Embryonic facial prominence (tissue), 1 donor: ENCODE results near the gene PDRG1.

ENCODE experiments used
- DNase-seq: peaks from one replicate; pipeline ENCODE4 v3.0.0-alpha.2; 2016; ENCODE audit errors: extremely low spot score

Gene PDRG1

GRCh38 chr20:31951530-31952453 lies at the start of gene PDRG1:
TSS of gene PDRG1 (minus strand) at chr20:31952046. CDS start at chr20:31951961, 85 bp downstream.
- peak; percentile 96 for DNase-seq

DNA sequence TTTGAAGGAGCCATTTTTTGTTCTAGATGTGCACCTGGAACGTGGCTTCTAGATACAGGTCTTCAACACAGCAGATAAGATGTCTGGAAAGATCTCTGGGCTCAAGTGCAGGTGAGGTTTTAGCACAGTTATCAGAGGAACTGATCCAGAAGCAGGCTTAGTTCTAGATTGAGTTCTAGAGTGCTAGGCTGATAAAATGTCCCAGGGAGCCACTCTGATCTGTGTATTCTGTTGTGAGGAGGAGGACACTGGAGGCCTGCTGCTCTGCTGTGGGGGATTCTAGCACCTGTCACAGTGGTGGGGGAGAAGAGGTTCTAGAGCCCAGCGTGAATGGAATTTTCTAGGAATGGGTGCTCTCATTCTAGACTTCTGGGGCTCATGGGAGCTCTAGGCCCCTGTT lies 46.4 kb upstream of the PDRG1 start:
- no peak for DNase-seq

DNA sequence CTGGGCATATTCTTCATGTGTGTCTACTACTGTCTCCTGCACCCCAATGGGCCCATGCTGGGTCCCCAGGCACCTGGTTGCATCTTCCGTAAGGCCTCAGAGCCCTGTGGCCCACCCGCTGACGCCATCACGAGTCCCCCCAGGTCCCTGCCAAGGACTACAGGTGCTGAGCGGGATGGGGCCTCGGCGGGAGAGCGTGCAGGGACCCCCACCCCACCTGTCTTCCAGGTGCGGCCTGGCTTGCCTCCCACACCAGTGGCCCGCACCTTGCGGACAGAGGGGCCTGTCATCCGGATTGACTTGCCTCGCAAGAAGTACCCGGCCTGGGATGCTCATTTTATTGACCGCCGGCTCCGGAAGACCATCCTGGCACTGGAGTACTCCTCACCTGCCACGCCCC lies 45.1 kb upstream of the PDRG1 start:
- no peak for DNase-seq

GRCh38 chr20:31992086-31992485 lies 40.2 kb upstream of the PDRG1 start:
- no peak for DNase-seq

- no peak for DNase-seq
These were observed 39.5 kb upstream of the PDRG1 start for GRCh38 chr20:31991339-31991705.

DNA sequence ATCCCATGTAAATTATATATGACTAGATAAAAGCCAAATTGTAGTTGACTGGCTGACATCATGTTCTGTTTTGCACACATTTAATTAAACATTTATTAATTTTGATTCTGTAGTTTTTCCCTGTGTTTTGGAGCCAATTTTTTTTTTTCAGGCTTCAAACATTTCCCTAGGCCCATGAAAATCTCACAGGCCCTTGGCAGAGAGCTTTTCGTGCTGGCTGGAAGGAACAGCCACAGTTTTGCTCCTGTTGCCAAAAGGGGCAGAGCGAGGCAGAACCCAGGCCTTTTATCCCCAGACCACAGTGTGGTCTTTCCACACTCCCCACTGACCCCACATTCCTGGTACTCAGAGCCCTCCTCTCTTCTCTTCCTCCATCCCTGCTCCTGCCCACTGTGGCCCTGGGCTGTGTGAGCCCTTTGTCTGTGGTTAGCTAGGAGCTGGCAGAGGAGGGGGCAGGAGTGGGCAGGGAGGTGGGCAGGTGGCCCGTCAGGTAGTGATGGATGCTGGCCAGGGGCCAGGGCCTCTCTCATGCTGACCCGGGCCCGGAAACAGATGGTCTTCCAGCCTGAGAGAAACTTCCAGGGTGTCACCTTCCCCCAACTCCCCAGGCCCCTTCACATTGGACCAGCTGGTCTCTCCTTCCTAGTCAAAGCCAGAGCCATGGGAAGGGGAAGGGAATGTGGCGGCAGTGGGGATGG lies 38.9 kb upstream of the PDRG1 start:
- DNase-seq: no peak

- DNase-seq: no peak
These were observed 37.3 kb upstream of the PDRG1 start for GRCh38 chr20:31989030-31989645.

DNA sequence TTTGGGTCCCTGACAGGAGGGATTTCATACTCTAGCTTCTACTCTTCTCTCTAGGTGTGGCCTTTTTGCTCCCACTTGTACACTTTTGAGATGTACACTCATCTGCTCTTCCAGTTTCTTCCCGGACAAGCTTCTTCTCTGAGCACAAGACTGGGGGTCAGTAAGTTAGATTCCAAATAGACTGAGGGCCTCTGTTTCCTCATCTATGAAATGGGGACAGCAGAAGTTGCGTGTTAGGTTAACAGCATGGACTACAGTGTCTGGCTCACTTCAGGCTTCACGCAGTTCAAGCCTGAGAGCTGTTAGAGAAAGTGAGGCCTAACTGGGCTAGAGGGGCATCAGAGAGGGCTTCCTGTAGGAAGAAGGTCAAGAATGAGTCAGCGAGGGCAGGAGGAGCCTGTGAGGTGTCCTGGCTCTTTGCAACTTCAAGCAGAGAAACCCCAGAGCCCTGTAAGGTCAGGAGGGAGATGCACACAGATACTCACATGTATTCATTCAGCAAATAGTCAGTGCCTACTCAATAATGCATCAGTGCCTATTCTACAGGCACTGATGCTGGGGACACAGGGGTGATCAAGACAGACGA lies 36.7 kb upstream of the PDRG1 start:
- no peak for DNase-seq

DNA sequence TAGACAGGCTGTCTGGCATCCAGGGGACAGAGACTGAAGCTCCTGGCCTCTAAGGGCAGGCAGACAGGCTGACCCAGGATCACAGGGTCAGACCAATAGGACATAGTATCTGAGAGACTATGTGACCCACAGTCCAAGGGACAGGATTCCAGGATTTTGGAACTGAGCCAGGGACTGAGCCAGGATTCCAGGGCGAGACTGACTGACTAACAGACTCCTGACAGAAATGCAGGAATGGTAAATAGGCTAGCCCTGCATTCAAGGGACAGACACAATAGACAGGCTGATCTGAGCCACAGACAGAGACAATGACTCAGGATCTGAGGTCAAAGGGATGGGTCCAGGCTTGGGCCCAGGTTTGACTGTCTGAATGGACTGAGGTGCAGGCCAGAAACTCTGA lies 35.9 kb upstream of the PDRG1 start:
- DNase-seq: no peak

DNA sequence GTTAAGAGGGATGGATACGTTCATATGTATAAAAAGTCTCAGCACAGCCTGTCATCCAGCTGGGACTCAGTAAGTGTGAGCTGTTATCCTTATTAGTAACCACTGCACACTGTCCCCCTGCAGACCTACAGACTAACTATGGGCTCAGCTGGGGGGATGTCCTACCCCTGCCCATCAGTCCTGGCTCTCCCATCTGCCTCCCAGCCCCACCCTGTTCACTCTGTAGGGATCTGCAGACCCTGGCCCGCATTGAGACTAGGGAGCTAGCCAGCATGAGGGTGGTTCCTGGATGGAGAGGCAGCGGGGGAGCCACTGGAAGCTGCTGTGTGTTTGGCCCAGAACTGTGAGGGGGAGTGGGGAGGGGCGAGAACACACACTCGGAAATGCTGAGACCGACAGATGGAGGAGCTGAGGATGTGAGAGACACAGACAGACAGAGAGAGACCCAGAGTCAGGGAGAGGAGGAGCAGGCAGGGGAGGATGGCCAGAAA lies 33.2 kb upstream of the PDRG1 start:
- no peak for DNase-seq

DNA sequence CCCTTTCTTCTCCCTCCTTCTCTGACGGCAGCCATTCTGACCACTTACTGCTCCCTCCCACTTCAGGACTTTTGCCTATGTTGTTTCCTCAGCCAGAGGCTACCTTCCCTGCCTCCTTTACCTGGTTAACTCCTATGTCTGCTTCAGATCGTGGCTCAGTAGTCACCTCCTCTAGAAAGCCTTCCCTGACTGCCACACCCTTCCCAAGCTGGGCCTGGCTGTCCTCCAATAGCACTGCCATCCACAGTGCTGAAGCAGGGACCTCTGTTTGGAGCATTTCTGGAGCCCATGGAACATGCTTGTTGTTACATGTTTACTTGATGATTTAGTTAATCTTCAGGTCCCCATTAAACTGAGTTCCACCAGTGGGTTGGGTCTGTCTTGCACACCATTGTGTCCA lies 29.9 kb upstream of the PDRG1 start:
- no peak for DNase-seq

DNA sequence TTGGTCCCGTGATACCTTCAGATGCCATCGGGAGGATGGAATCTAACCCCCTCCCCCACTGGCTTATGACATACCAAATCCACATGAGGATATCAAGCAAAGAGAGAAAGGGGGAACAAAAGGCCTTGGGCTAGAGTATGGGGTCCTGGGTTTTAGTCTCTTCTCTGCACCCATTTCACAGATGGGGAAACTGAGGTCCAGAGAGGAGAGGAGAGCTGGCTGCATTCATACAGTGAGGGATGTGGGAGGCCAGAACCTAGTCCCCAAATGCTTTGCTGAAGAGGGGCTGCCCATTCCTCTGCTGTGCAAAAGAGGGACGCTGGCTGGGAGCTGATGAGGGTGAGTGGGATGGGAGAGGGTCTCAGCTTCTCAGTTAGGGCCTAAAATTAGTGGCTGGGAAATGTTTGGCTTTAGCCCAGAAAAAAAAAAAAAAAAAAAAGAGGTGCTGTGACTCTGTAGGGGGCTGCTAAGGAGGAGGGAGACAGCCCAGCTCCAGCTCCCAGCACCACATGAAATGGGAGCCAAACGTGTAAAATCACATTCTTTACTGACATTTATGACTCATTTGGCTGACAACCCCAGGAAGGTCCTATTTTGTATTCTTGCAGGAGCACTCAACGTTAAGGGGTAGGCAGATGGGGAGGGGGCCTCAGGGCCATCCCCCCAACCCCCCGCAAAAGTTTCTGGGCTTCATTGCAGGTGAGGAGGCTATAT lies 28.0 kb upstream of the PDRG1 start:
- no peak for DNase-seq

DNA sequence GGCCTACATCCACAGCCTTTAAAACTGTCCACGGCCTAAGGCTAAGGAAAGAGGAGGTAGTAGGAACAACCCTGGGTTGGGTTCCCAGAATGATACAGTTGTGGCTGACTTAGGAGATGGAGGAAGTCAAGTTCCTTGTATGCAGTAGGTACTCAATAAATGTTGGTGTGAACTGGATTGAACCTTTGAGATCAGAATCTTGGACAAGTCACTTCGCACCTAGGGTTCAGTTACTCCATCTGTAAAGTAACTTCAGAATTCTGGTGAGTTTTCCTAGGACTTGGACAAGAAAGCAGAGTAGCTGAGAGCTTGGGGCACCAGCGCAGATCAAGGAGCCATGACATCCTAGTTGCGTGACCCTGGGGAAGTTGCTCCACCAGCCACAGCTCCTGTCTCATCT lies 25.2 kb upstream of the PDRG1 start:
- DNase-seq: no peak

GRCh38 chr20:31975874-31976273 lies 24.0 kb upstream of the PDRG1 start:
- DNase-seq: no peak

DNA sequence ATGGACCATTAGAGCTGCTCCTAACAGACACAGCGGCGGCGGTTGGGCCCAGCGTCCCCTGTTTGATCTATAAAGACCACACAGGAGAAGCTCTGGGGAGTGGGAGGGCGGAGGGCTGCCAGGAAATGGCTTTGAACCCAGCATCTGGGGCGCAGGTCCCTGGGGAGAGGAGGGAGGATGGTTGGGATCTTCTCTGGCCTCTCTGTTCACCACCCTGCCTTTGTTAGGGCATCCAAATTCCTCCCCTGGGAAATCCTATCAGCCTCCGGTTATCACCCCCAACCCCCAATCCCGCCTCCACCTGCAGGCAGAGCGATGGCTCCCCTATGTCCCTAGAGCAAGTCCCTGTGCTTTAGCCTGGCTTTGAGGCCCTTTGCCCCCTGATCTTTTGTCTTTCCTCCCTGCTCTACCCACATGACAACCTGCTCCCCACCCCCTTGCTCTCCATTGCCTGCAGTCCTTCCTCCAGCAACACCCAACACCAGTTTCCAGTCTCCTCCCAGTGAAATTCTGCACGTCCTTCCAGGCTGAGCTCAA lies 23.2 kb upstream of the PDRG1 start:
- no peak for DNase-seq

GRCh38 chr20:31974296-31974695 lies 22.4 kb upstream of the PDRG1 start:
- DNase-seq: no peak

- no peak for DNase-seq
These were observed 20.7 kb upstream of the PDRG1 start for GRCh38 chr20:31972471-31973021.

DNA sequence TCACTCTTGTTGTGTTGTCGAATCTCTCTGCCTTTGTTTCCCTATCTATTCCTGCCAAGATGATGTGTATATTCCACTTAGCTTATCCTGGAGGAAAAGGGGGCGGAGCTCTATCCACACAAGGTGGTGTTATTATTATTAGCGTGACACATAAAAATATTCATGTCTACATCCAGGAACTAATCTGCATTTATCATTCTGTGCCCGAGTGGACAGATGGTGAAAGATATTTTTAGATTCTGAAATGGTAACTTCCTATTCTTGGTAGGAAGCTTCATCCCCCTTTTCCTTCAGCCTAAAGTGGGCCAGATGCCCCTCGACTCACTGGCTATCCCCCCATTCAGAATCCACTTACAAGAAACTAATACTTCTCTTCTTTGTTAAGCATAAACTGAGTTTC lies 18.1 kb upstream of the PDRG1 start:
- DNase-seq: no peak

GRCh38 chr20:31968291-31969126 lies 16.7 kb upstream of the PDRG1 start:
- DNase-seq: peak; percentile 42

GRCh38 chr20:31967830-31968249 lies 16.0 kb upstream of the PDRG1 start, which contains the start of gene XKR7:
TSS of gene XKR7 (plus strand) at chr20:31968151. CDS start at chr20:31968176, 25 bp downstream.
- DNase-seq: no peak
